MCF 10A (cell line): ENCODE data around the gene TEX11. TPM values are rescaled to one million over a fixed set of nuclear protein-coding genes. Genes with fewer than 3 reads are reported as not detected.
"Not testable (repeated sequence)": the region's sequence is repeated elsewhere in the genome, so short reads cannot be mapped to it uniquely, and the experiment has no call there.

Source experiments
- BruUV-seq: library from RNA; stranded (reverse); fragments of 400-500 nt; replicated peaks from 2 replicates; lab custom pipeline; 2021; lab: Mats Ljungman, UMichigan
- CTCF ChIA-PET: fragments of 300-600 bp; sonication (Branson Sonifier 250); formaldehyde crosslinking; extraction: SDS; loops from one replicate; lab custom pipeline; 2021; ENCODE audit warnings: antibody characterized with exemption, inconsistent platforms; lab: Yijun Ruan, JAX
- POLR2A ChIA-PET: fragments of 300-600, 350-650 bp; sonication (Branson Sonifier 250); formaldehyde crosslinking; extraction: SDS; loops from one replicate; lab custom pipeline; 2020; ENCODE audit warnings: antibody characterized with exemption, inconsistent platforms; lab: Yijun Ruan, JAX
- DNase-seq: peaks from one replicate; pipeline ENCODE4 v3.0.0-alpha.2; 2018; ENCODE audit not compliant: unreplicated experiment
- H3K27ac Mint-ChIP-seq: one replicate; pipeline ENCODE4 v1.8.0; 2022; ENCODE audit warnings: mild to moderate bottlenecking, low read depth, mixed read lengths; ENCODE audit not compliant: unreplicated experiment
- H3K27me3 Mint-ChIP-seq: one replicate; pipeline ENCODE4 v1.8.0; 2022; ENCODE audit warnings: mixed read lengths; ENCODE audit not compliant: insufficient read depth, unreplicated experiment
- H3K36me3 Mint-ChIP-seq: one replicate; pipeline ENCODE4 v1.8.0; 2022; ENCODE audit warnings: mild to moderate bottlenecking, moderate library complexity, mixed read lengths; ENCODE audit not compliant: insufficient read depth, unreplicated experiment
- H3K4me1 Mint-ChIP-seq: one replicate; pipeline ENCODE4 v1.8.0; 2022; ENCODE audit warnings: mixed read lengths; ENCODE audit not compliant: insufficient read depth, unreplicated experiment
- H3K4me3 Mint-ChIP-seq: one replicate; pipeline ENCODE4 v1.8.0; 2022; ENCODE audit warnings: mild to moderate bottlenecking, moderate library complexity, mixed read lengths; ENCODE audit not compliant: unreplicated experiment
- H3K9me3 Mint-ChIP-seq: one replicate; pipeline ENCODE4 v1.8.0; 2022; ENCODE audit warnings: mixed read lengths; ENCODE audit not compliant: unreplicated experiment
- CTCF ChIP-seq: fragments of 200-600 bp; IDR thresholded peaks from one replicate; pipeline ENCODE4 v1.8.0; 2022; ENCODE audit warnings: antibody characterized with exemption, mild to moderate bottlenecking; ENCODE audit not compliant: unreplicated experiment
- intact Hi-C: fragments of 100-400 bp; cut with micrococcal nuclease; formaldehyde crosslinking; loops from 2 replicates; pipeline ENCODE4 v1.14.1; 2022
- total RNA-seq: library from RNA; stranded (reverse); gene quantifications from 2 replicates; pipeline ENCODE4 v1.2.3, GENCODE V29; 2022

TEX11 gene
- total RNA-seq, 1 experiment from 2014 or later = not detected

- TF ChIP-seq CTCF = no peak
- ChIA-PET POLR2A (no interaction called here), CTCF (no interaction called here)
- intact Hi-C loops = no loop called here
- no peaks in the 10 kb centered on the region for H3K4me1 Mint-ChIP-seq
- no TSS peak for BruUV-seq
- no peak overlapping the region for H3K27ac Mint-ChIP-seq
- no peaks in the 10 kb centered on the region for H3K36me3 Mint-ChIP-seq
- H3K27me3 Mint-ChIP-seq = peaks cover 71% of the 10 kb centered on the region
- H3K4me3 Mint-ChIP-seq = no peak overlapping the region
- no peaks in the 10 kb centered on the region for H3K9me3 Mint-ChIP-seq
- DNase-seq = no peak
These were observed 239.4 kb downstream of the TEX11 start for GRCh38 chrX:70669120-70669519.

- no peaks in the 10 kb centered on the region for H3K4me1 Mint-ChIP-seq
- BruUV-seq = no TSS peak
- no peaks in the 10 kb centered on the region for H3K36me3 Mint-ChIP-seq
- ChIA-PET CTCF (interaction anchor here (0.5 to 2.6 kb wide), 22 partner anchors 9 to 1047 kb away, joined by 3 to 18 read pairs (median 4); partner anchors contain the start of gene DLG3), POLR2A (interaction anchor here (0.6 to 0.7 kb wide), 2 partner anchors 43 to 212 kb away, joined by 3 to 4 read pairs; no protein-coding TSS in a partner anchor)
- H3K27me3 Mint-ChIP-seq = peaks cover 74% of the 10 kb centered on the region
- intact Hi-C loops = loop anchor here (1.0 kb wide), 3 partner anchors 110 to 467 kb away; partner anchors contain the start of gene GDPD2
- H3K27ac Mint-ChIP-seq = no peak overlapping the region
- TF ChIP-seq CTCF = peak; percentile 50
- DNase-seq = peak; percentile 50
- H3K9me3 Mint-ChIP-seq = no peaks in the 10 kb centered on the region
- H3K4me3 Mint-ChIP-seq = no peak overlapping the region
These were observed 243.8 kb downstream of the TEX11 start for GRCh38 chrX:70664726-70665125.

GRCh38 chrX:70661124-70661523 lies 247.4 kb downstream of the TEX11 start:
- intact Hi-C loops = not testable (repeated sequence)

GRCh38 chrX:70657546-70657945 lies 251.0 kb downstream of the TEX11 start:
- not testable (repeated sequence) for H3K27ac Mint-ChIP-seq

More at GRCh38 chrX:70661124-70661523, 247.4 kb downstream of the TEX11 start:
- DNase-seq, H3K4me1 Mint-ChIP-seq, BruUV-seq, POLR2A ChIA-PET, H3K36me3 Mint-ChIP-seq, CTCF ChIA-PET, H3K27ac Mint-ChIP-seq, H3K4me3 Mint-ChIP-seq, H3K9me3 Mint-ChIP-seq: not testable (repeated sequence)
- peaks cover 38% of the 10 kb centered on the region for H3K27me3 Mint-ChIP-seq

GRCh38 chrX:70656304-70656703 lies 252.2 kb downstream of the TEX11 start:
- no peak overlapping the region for H3K4me3 Mint-ChIP-seq
- no peak for TF ChIP-seq CTCF
- peaks cover 32% of the 10 kb centered on the region for H3K27me3 Mint-ChIP-seq
- no peak for DNase-seq
- H3K27ac Mint-ChIP-seq = no peak overlapping the region
- no peaks in the 10 kb centered on the region for H3K36me3 Mint-ChIP-seq
- H3K4me1 Mint-ChIP-seq = no peaks in the 10 kb centered on the region
- no peaks in the 10 kb centered on the region for H3K9me3 Mint-ChIP-seq
- ChIA-PET CTCF (interaction anchor here (0.6 to 1.0 kb wide), 2 partner anchors 9 to 202 kb away, joined by 3 to 4 read pairs; no protein-coding TSS in a partner anchor), POLR2A (no interaction called here)
- intact Hi-C loops = no loop called here
- no TSS peak for BruUV-seq

More at GRCh38 chrX:70657546-70657945, 251.0 kb downstream of the TEX11 start:
- POLR2A ChIA-PET, H3K4me1 Mint-ChIP-seq, H3K4me3 Mint-ChIP-seq, H3K9me3 Mint-ChIP-seq, H3K36me3 Mint-ChIP-seq, BruUV-seq, DNase-seq, intact Hi-C loops: not testable (repeated sequence)
- CTCF ChIA-PET = interaction anchor here (0.6 to 0.9 kb wide), 2 partner anchors 207 to 1545 kb away, joined by 3 read pairs; no protein-coding TSS in a partner anchor
- peaks cover 31% of the 10 kb centered on the region for H3K27me3 Mint-ChIP-seq

GRCh38 chrX:70647910-70648309 lies 260.6 kb downstream of the TEX11 start:
- DNase-seq, CTCF ChIA-PET, POLR2A ChIA-PET, BruUV-seq, H3K4me1 Mint-ChIP-seq, H3K4me3 Mint-ChIP-seq, H3K36me3 Mint-ChIP-seq, H3K27ac Mint-ChIP-seq, intact Hi-C loops: not testable (repeated sequence)
- peaks cover 16% of the 10 kb centered on the region for H3K27me3 Mint-ChIP-seq
- peaks cover 13% of the 10 kb centered on the region for H3K9me3 Mint-ChIP-seq
